Neuronal stem cell (in vitro differentiated cells): ENCODE results near the gene SPDYE17. TPM values are rescaled to one million over a fixed set of nuclear protein-coding genes. Genes with fewer than 3 reads are reported as not detected.
"Not testable (repeated sequence)": the region's sequence is repeated elsewhere in the genome, so short reads cannot be mapped to it uniquely, and the experiment has no call there.

Source experiments
- DNase-seq: peaks from one replicate; pipeline ENCODE4 v3.0.0-alpha.2; 2013; ENCODE audit warnings: low spot score
- H2AFZ ChIP-seq: one replicate; pipeline ENCODE4 v1.6.1; 2013; ENCODE audit warnings: mild to moderate bottlenecking, low read length, inconsistent platforms
- H2AK5ac ChIP-seq: 2 replicates; pipeline ENCODE4 v1.6.1; 2013; ENCODE audit warnings: low read depth, mild to moderate bottlenecking, inconsistent platforms, low read length, moderate library complexity, mixed read lengths
- H2BK120ac ChIP-seq: 2 replicates; pipeline ENCODE4 v1.6.1; 2013; ENCODE audit warnings: low read depth, mild to moderate bottlenecking, inconsistent platforms, low read length, moderate library complexity, mixed read lengths
- H2BK12ac ChIP-seq: one replicate; pipeline ENCODE4 v1.6.1; 2013; ENCODE audit warnings: low read length, inconsistent platforms
- H2BK15ac ChIP-seq: 2 replicates; pipeline ENCODE4 v1.6.1; 2013; ENCODE audit warnings: mild to moderate bottlenecking, low read length, inconsistent platforms, mixed read lengths
- H2BK5ac ChIP-seq: one replicate; pipeline ENCODE4 v1.6.1; 2013; ENCODE audit warnings: inconsistent platforms, mild to moderate bottlenecking, low read length, moderate library complexity
- H3K14ac ChIP-seq: one replicate; pipeline ENCODE4 v1.6.1; 2013; ENCODE audit warnings: low read length, inconsistent platforms
- H3K18ac ChIP-seq: 2 replicates; pipeline ENCODE4 v1.6.1; 2013; ENCODE audit warnings: low read length, inconsistent platforms
- H3K23ac ChIP-seq: 2 replicates; pipeline ENCODE4 v1.6.1; 2013; ENCODE audit warnings: low read depth, mild to moderate bottlenecking, mixed read lengths, low read length, inconsistent platforms; ENCODE audit not compliant: poor library complexity
- H3K27ac ChIP-seq: replicated peaks from 3 replicates; pipeline ENCODE4 v1.5.1; 2013; ENCODE audit warnings: low read length, inconsistent platforms
- H3K27me3 ChIP-seq, 3 experiments: 2 replicates each; pipeline ENCODE4 v1.6.1; 2013; ENCODE audit warnings: low read length in 3 of 3, mild to moderate bottlenecking in 2 of 3, inconsistent platforms in 1 of 3, low read depth in 1 of 3, mixed read lengths in 1 of 3, moderate library complexity in 1 of 3; ENCODE audit not compliant: control insufficient read depth in 3 of 3, insufficient read depth in 3 of 3
- H3K36me3 ChIP-seq, 2 donors: replicated peaks in 1 of 2; 2 replicates each; pipeline ENCODE4 v1.6.1; 2013; ENCODE audit warnings: low read length in 2 of 2; ENCODE audit not compliant: control insufficient read depth in 2 of 2, insufficient read depth in 2 of 2
- H3K4ac ChIP-seq: 2 replicates; pipeline ENCODE4 v1.6.1; 2013; ENCODE audit warnings: inconsistent platforms, mild to moderate bottlenecking, low read length, moderate library complexity
- H3K4me1 ChIP-seq, 2 donors: 1 replicate in 1 of 2; 2 replicates in 1 of 2; pipeline ENCODE4 v1.6.1; 2013; ENCODE audit warnings: low read length in 2 of 2, low read depth in 1 of 2; ENCODE audit not compliant: control insufficient read depth in 2 of 2, insufficient read depth in 1 of 2
- H3K4me2 ChIP-seq: one replicate; pipeline ENCODE4 v1.6.1; 2013; ENCODE audit warnings: mild to moderate bottlenecking, low read length, inconsistent platforms; ENCODE audit not compliant: insufficient read depth, poor library complexity, severe bottlenecking
- H3K4me3 ChIP-seq, 2 donors: 2 replicates each; pipeline ENCODE4 v1.5.1; 2013; ENCODE audit warnings: low read length in 2 of 2, mild to moderate bottlenecking in 2 of 2, inconsistent platforms in 1 of 2, moderate library complexity in 1 of 2
- H3K79me1 ChIP-seq: one replicate; pipeline ENCODE4 v1.6.1; 2013; ENCODE audit warnings: low read depth, mild to moderate bottlenecking, inconsistent platforms, low read length, moderate library complexity
- H3K9ac ChIP-seq: one replicate; pipeline ENCODE4 v1.6.1; 2013; ENCODE audit warnings: mild to moderate bottlenecking, low read depth, low read length, inconsistent platforms; ENCODE audit not compliant: poor library complexity
- H3K9me3 ChIP-seq, 2 donors: replicated peaks in 1 of 2; 2 replicates each; pipeline versions ENCODE3 to v1.6.1; 2013; ENCODE audit warnings: low read length in 2 of 2, mild to moderate bottlenecking in 2 of 2, inconsistent platforms in 1 of 2, low read depth in 1 of 2, mixed read lengths in 1 of 2, moderate library complexity in 1 of 2; ENCODE audit not compliant: control insufficient read depth in 2 of 2, insufficient read depth in 1 of 2
- H4K8ac ChIP-seq: one replicate; pipeline ENCODE4 v1.6.1; 2013; ENCODE audit warnings: low read depth, mild to moderate bottlenecking, inconsistent platforms, low read length, moderate library complexity
- H4K91ac ChIP-seq: one replicate; pipeline ENCODE4 v1.6.1; 2013; ENCODE audit warnings: low read length, low read depth, mild to moderate bottlenecking, inconsistent platforms; ENCODE audit not compliant: poor library complexity
- WGBS, 2 donors: extraction: QIAGEN DNeasy Blood & Tissue Kit; methylation state at CpG; one replicate each; pipeline ENCODE4 v1.1.7; 2013; ENCODE audit warnings: missing lambda C conversion rate in 2 of 2, mixed read lengths in 1 of 2; ENCODE audit not compliant: insufficient read length in 2 of 2, insufficient replicate concordance in 1 of 2; ENCODE audit errors: extremely low coverage in 2 of 2; 5-methylcytosine and 5-hydroxymethylcytosine counted together
- polyA plus RNA-seq, 2 experiments: library from polyadenylated mRNA; stranded (reverse); fragments of 200-250 nt; gene quantifications; one replicate each; pipeline ENCODE4 v1.2.3, GENCODE V29; 2013

The SPDYE17 gene, protein sequence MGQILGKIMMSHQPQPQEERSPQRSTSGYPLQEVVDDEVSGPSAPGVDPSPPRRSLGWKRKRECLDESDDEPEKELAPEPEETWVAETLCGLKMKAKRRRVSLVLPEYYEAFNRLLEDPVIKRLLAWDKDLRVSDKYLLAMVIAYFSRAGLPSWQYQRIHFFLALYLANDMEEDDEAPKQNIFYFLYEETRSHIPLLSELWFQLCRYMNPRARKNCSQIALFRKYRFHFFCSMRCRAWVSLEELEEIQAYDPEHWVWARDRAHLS
- polyA plus RNA-seq (2013, experiment 1 of 2), result not detected
- not detected for polyA plus RNA-seq (2013, experiment 2 of 2)

DNA sequence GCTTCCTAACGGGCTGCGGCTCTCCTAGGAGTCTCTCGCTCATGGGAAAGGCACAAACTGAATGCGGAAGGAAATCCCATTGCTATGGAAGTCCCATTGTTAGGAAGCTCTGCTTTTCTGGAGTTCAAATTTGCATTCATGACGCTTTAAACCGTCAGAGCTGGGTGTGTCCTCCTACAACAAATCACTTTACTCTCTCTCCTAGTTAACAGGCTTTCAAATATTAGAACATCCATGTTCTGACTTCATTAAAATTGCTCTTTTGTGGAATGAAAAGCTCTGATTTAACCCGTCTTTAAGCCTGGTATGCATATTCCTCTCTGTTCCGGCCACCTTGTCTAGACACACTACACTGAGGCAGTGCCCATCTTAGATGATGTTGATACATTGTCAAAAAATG lies at the start of gene SPDYE17:
TSS of gene SPDYE17 (minus strand) at position 101 of the 400 bp plus-strand sequence. CDS start 1,791 bp downstream, outside the sequence.
- H3K9ac ChIP-seq, H3K4me1 ChIP-seq, H3K79me1 ChIP-seq, H3K36me3 ChIP-seq, DNase-seq, H2BK15ac ChIP-seq, H2BK120ac ChIP-seq, H3K27me3 ChIP-seq, H4K91ac ChIP-seq, H3K4ac ChIP-seq, H2BK5ac ChIP-seq, H3K9me3 ChIP-seq, H3K27ac ChIP-seq, H2AFZ ChIP-seq, H2BK12ac ChIP-seq, H3K14ac ChIP-seq, H3K18ac ChIP-seq, H3K23ac ChIP-seq, H3K4me2 ChIP-seq, H4K8ac ChIP-seq, H3K4me3 ChIP-seq, H2AK5ac ChIP-seq: not testable (repeated sequence)
- no CpG with 5 or more reads among the region's 8 CpGs for WGBS, 2 donors

DNA sequence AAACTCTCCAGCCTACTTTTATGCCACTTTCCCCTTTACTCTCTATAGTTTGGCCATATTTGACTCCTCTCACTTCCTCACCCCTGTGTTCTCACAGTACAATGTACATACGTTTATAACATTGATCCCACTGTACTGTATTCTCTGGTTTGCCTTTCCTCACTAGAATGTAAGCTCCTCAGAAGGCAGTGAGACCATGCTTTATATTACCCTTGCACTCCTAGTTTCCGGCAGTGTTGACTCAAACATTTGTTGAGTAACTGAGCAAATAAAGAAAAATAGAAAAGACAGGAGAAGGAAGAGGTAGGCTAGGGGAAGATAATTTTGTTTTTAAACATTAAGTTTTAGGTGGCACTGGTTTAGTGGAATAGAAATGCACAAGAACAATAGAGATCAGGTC lies 48.1 kb upstream of the SPDYE17 start:
- DNase-seq, H3K4me2 ChIP-seq, H3K4ac ChIP-seq, H3K4me3 ChIP-seq, H3K9me3 ChIP-seq, H2BK5ac ChIP-seq, H4K8ac ChIP-seq, H4K91ac ChIP-seq, H2AK5ac ChIP-seq, H2AFZ ChIP-seq, H3K4me1 ChIP-seq, H2BK12ac ChIP-seq, H3K79me1 ChIP-seq, H3K9ac ChIP-seq, H3K36me3 ChIP-seq, H3K27me3 ChIP-seq, H3K18ac ChIP-seq, H2BK120ac ChIP-seq, H3K23ac ChIP-seq, H3K27ac ChIP-seq, H2BK15ac ChIP-seq, H3K14ac ChIP-seq: not testable (repeated sequence)
- no CpG with 5 or more reads among the region's 2 CpGs for WGBS, 2 donors

DNA sequence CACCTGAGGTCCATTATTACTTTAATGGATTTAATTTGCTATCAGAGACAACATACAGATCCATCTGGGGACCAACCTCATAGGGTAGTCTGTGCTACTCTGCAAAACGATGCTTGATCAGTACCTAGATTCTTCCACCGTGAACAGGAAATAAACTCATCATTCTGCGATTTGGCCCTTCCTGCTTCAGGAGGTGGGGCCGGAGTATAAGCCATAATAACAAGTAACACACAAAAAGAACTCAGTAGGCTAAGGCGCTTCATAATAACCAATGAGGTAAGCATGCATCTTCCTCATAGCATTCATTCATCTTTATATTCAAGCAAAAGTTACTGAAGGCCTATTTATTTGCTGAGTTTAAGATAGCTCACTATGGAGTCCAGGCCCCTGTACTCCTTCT lies 47.5 kb upstream of the SPDYE17 start:
- H4K8ac ChIP-seq, H3K27ac ChIP-seq, H2AFZ ChIP-seq, H3K18ac ChIP-seq, H4K91ac ChIP-seq, H2BK12ac ChIP-seq, H3K9ac ChIP-seq, H2BK120ac ChIP-seq, H2BK15ac ChIP-seq, H2BK5ac ChIP-seq, H2AK5ac ChIP-seq, H3K4ac ChIP-seq, H3K4me1 ChIP-seq, H3K14ac ChIP-seq, H3K23ac ChIP-seq, H3K4me2 ChIP-seq, H3K9me3 ChIP-seq, H3K4me3 ChIP-seq, DNase-seq, H3K27me3 ChIP-seq, H3K79me1 ChIP-seq, H3K36me3 ChIP-seq: not testable (repeated sequence)
- WGBS, 2 donors, result no CpG with 5 or more reads among the region's 5 CpGs

DNA sequence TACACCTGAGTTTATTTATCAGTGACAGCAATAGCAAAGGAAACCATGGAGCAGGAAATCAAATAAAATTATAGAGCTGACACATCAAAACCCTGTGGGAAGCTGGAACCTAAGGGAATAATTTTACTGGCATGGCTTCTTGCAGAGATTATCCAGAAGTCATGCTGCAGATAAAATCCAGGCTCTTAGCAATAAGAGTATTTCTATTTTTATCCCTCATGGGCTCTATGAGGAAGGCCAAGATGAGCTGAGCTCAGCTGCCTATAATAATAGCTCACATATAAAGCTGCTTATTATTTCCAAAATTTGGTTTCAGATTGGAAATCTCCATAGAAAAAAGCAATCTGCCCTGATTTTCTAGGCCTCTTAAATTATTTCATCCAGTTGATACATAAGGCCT lies 47.0 kb upstream of the SPDYE17 start:
- not testable (repeated sequence) for H3K9ac ChIP-seq, H3K79me1 ChIP-seq, H4K91ac ChIP-seq, H3K4ac ChIP-seq, H3K4me2 ChIP-seq, H3K23ac ChIP-seq, H2AFZ ChIP-seq, DNase-seq, H3K4me3 ChIP-seq, H2BK120ac ChIP-seq, H3K36me3 ChIP-seq, H2AK5ac ChIP-seq, H2BK12ac ChIP-seq, H3K27ac ChIP-seq, H2BK5ac ChIP-seq, H3K4me1 ChIP-seq, H2BK15ac ChIP-seq, H3K27me3 ChIP-seq, H4K8ac ChIP-seq, H3K9me3 ChIP-seq, H3K14ac ChIP-seq, H3K18ac ChIP-seq
